Endodermal cell (in vitro differentiated cells): ENCODE measurements around the gene C6orf163. TPM values are rescaled to one million over a fixed set of nuclear protein-coding genes. Genes with fewer than 3 reads are reported as not detected.

Source experiments
- DNase-seq: peaks from one replicate; pipeline ENCODE4 v3.0.0-alpha.2; 2017
- H3K27ac ChIP-seq: 2 replicates; pipeline ENCODE4 v1.5.1; 2013; ENCODE audit warnings: mild to moderate bottlenecking, low read depth, low read length, moderate library complexity
- H3K27me3 ChIP-seq: 2 replicates; pipeline ENCODE4 v1.6.1; 2013; ENCODE audit warnings: mild to moderate bottlenecking, low read length, moderate library complexity; ENCODE audit not compliant: insufficient read depth, control insufficient read depth, poor library complexity, severe bottlenecking
- H3K36me3 ChIP-seq: 2 replicates; pipeline ENCODE4 v1.7.0; 2013; ENCODE audit warnings: mild to moderate bottlenecking, low read length, moderate library complexity; ENCODE audit not compliant: control insufficient read depth, insufficient read depth
- H3K4me1 ChIP-seq: one replicate; pipeline ENCODE4 v1.7.0; 2013; ENCODE audit warnings: low read length; ENCODE audit not compliant: control insufficient read depth, insufficient read depth
- H3K4me3 ChIP-seq: 2 replicates; pipeline ENCODE4 v1.5.1; 2013; ENCODE audit warnings: mild to moderate bottlenecking, low read length, moderate library complexity
- H3K9ac ChIP-seq: 2 replicates; pipeline ENCODE4 v1.6.1; 2013; ENCODE audit warnings: mild to moderate bottlenecking, low read length, moderate library complexity; ENCODE audit not compliant: poor library complexity, severe bottlenecking; ENCODE audit errors: extremely low read depth
- H3K9me3 ChIP-seq: 2 replicates; pipeline ENCODE4 v1.6.1; 2013; ENCODE audit warnings: mild to moderate bottlenecking, low read length, moderate library complexity; ENCODE audit not compliant: control insufficient read depth
- H3K27ac Mint-ChIP-seq: 2 replicates; pipeline ENCODE4 v1.8.0; 2020; ENCODE audit warnings: mixed read lengths
- H3K27me3 Mint-ChIP-seq: 2 replicates; pipeline ENCODE4 v1.8.0; 2021; ENCODE audit warnings: mild to moderate bottlenecking, mixed read lengths; ENCODE audit not compliant: insufficient read depth
- H3K36me3 Mint-ChIP-seq: 2 replicates; pipeline ENCODE4 v1.8.0; 2020; ENCODE audit warnings: low read depth, mixed read lengths
- H3K4me1 Mint-ChIP-seq: 2 replicates; pipeline ENCODE4 v1.8.0; 2020; ENCODE audit warnings: mixed read lengths
- H3K4me3 Mint-ChIP-seq: 2 replicates; pipeline ENCODE4 v1.8.0; 2020; ENCODE audit warnings: mild to moderate bottlenecking, moderate library complexity, mixed read lengths
- H3K9me3 Mint-ChIP-seq: 2 replicates; pipeline ENCODE4 v1.8.0; 2020; ENCODE audit warnings: mild to moderate bottlenecking, mixed read lengths
- WGBS, 2 experiments: methylation state at CpG; one replicate each; pipeline versions ENCODE4 v1.1.5 to v1.1.7; 2013; ENCODE audit warnings: missing lambda C conversion rate in 2 of 2, mixed read lengths in 1 of 2; ENCODE audit not compliant: insufficient coverage in 1 of 2, insufficient read length in 1 of 2; 5-methylcytosine and 5-hydroxymethylcytosine counted together
- total RNA-seq, 2 donors: library from RNA; stranded (reverse); fragmentation: NEBNext Ultra II Directional in 1 of 2; extraction: Animal tissue kit (Norgen Biotek cat#: 25700) in 1 of 2; gene quantifications; 2 replicates in 1 of 2; 3 replicates in 1 of 2; pipeline ENCODE4 v1.2.1, GENCODE V29; 2021
- TF ChIP-seq, protein P1 (sequence below): fragments of 200-600 bp; sonication (generic); conservative IDR thresholded peaks from 2 replicates; pipeline ENCODE4 v1.5.0; 2021; ENCODE audit warnings: antibody characterized with exemption, mild to moderate bottlenecking

Gene C6orf163
- total RNA-seq, 2 donors from 2014 or later: 4.5 to 5.2 TPM

GRCh38 chr6:87308970-87309369 is 35.6 kb upstream of the C6orf163 start:
- peaks cover 12% of the 10 kb centered on the region for H3K4me1 ChIP-seq
- no peak overlapping the region for H3K27ac ChIP-seq
- H3K9me3 ChIP-seq: no peaks in the 10 kb centered on the region
- no peak overlapping the region for H3K9ac ChIP-seq
- no peak overlapping the region for H3K27ac Mint-ChIP-seq
- peaks cover 13% of the 10 kb centered on the region for H3K4me1 Mint-ChIP-seq
- H3K4me3 ChIP-seq: no peak overlapping the region
- H3K27me3 ChIP-seq: no peaks in the 10 kb centered on the region
- no peaks in the 10 kb centered on the region for H3K36me3 Mint-ChIP-seq
- no peaks in the 10 kb centered on the region for H3K27me3 Mint-ChIP-seq
- TF ChIP-seq, protein P1, sequence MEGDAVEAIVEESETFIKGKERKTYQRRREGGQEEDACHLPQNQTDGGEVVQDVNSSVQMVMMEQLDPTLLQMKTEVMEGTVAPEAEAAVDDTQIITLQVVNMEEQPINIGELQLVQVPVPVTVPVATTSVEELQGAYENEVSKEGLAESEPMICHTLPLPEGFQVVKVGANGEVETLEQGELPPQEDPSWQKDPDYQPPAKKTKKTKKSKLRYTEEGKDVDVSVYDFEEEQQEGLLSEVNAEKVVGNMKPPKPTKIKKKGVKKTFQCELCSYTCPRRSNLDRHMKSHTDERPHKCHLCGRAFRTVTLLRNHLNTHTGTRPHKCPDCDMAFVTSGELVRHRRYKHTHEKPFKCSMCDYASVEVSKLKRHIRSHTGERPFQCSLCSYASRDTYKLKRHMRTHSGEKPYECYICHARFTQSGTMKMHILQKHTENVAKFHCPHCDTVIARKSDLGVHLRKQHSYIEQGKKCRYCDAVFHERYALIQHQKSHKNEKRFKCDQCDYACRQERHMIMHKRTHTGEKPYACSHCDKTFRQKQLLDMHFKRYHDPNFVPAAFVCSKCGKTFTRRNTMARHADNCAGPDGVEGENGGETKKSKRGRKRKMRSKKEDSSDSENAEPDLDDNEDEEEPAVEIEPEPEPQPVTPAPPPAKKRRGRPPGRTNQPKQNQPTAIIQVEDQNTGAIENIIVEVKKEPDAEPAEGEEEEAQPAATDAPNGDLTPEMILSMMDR: no peak
- no peaks in the 10 kb centered on the region for H3K36me3 ChIP-seq
- peaks cover 14% of the 10 kb centered on the region for H3K9me3 Mint-ChIP-seq
- DNase-seq: no peak
- WGBS, 2 experiments: 84 to 100% methylated on average over 1 to 4 of the region's 4 CpGs
- no peak overlapping the region for H3K4me3 Mint-ChIP-seq

DNA sequence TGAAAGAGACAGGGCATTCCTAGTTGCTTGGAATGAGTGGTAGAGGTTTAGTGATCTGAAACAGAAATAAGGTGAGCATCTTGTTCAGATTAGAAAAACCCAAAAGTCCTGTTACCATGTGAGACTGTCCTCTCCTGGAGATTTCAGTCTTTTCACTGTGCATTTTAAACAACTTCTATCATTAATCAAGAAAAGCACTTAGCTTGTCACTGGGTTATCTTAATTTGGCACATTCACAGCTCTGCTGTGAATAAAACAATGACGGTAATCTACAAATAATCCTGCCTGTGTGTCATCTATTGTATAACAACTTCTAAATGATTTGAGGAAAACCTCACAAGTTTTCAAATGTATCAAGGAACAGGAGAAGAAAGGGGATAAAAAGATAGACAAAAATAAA is 31.8 kb upstream of the C6orf163 start:
- H3K27ac ChIP-seq: no peak overlapping the region
- no peaks in the 10 kb centered on the region for H3K36me3 Mint-ChIP-seq
- no peak overlapping the region for H3K4me3 ChIP-seq
- H3K4me3 Mint-ChIP-seq: no peak overlapping the region
- H3K9ac ChIP-seq: no peak overlapping the region
- no peaks in the 10 kb centered on the region for H3K27me3 ChIP-seq
- TF ChIP-seq, protein P1: no peak
- H3K27ac Mint-ChIP-seq: no peak overlapping the region
- H3K4me1 ChIP-seq: peaks cover 18% of the 10 kb centered on the region
- DNase-seq: no peak
- H3K9me3 Mint-ChIP-seq: no peaks in the 10 kb centered on the region
- WGBS, 2 experiments: no CpG with 5 or more reads among the region's 1 CpG
- no peaks in the 10 kb centered on the region for H3K36me3 ChIP-seq
- no peaks in the 10 kb centered on the region for H3K27me3 Mint-ChIP-seq
- no peaks in the 10 kb centered on the region for H3K9me3 ChIP-seq
- peaks cover 19% of the 10 kb centered on the region for H3K4me1 Mint-ChIP-seq

DNA sequence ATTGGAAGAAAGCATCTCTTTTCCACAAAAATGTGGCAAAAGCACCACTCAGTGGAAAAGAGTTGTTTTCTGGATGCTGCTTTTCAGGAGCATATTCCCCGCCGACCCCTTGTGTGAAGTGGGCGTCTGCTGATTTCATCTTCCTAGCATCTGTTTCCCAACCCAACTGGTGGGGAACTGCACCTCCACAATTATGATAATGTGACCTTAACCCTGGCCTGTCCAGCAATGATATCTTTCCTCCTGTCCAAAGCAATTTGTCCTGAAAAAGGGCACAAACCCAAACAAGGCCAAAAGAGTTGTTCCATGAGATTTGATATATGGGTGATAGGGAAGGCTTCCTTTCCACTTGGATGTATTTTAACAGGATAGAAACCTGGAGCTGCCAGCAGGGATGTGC is 29.5 kb upstream of the C6orf163 start:
- Histone ChIP-seq H3K4me1 (peaks cover 18% of the 10 kb centered on the region), H3K36me3 (no peaks in the 10 kb centered on the region), H3K4me3 (no peak overlapping the region), H3K27me3 (no peaks in the 10 kb centered on the region), H3K27ac (no peak overlapping the region), H3K9ac (no peak overlapping the region), H3K9me3 (no peaks in the 10 kb centered on the region)
- DNase-seq: no peak
- H3K9me3 Mint-ChIP-seq: no peaks in the 10 kb centered on the region
- TF ChIP-seq, protein P1: no peak
- H3K27me3 Mint-ChIP-seq: no peaks in the 10 kb centered on the region
- no peak overlapping the region for H3K27ac Mint-ChIP-seq
- 92 to 93% methylated on average over 3 of the region's 3 CpGs for WGBS, 2 experiments
- H3K36me3 Mint-ChIP-seq: peaks cover 3% of the 10 kb centered on the region
- H3K4me1 Mint-ChIP-seq: peaks cover 19% of the 10 kb centered on the region
- no peak overlapping the region for H3K4me3 Mint-ChIP-seq
